ENCODE data around the gene CLASP1.

- TF ChIP-seq CTCF (IDR thresholded peaks at IDR 0.05) (no peak), POLR2A (IDR thresholded peaks at IDR 0.05) (no peak)
Observed at GRCh38 chr2:121333231-121333630, 316.0 kb downstream of the CLASP1 start.
